ENCODE measurements around the gene DLX3.
"Not testable (repeated sequence)": the region's sequence is repeated elsewhere in the genome, so short reads cannot be mapped to it uniquely, and the experiment has no call there.

Gene DLX3

GRCh38 chr17:49995055-49995738 is at the start of gene DLX3:
Gene DLX3, minus strand, starts transcription at chr17:49995224. Its CDS starts 226 bp downstream, at chr17:49994998.
- H3K27ac Mint-ChIP-seq, result peak within 1 kb of the TSS in 1 of 2 donors; percentile 19
- H3K9me3 Mint-ChIP-seq, result no peaks in the 10 kb centered on the region
- H3K27me3 Mint-ChIP-seq, result peaks cover 91% of the 10 kb centered on the region
- DNase-seq (peak in 1 of 2 donors; percentile 38), ATAC-seq (no peak)
- peaks cover 41% of the 10 kb centered on the region for H3K4me1 Mint-ChIP-seq
- peak within 1 kb of the TSS; percentile 69 to 80 for H3K4me3 Mint-ChIP-seq

DNA sequence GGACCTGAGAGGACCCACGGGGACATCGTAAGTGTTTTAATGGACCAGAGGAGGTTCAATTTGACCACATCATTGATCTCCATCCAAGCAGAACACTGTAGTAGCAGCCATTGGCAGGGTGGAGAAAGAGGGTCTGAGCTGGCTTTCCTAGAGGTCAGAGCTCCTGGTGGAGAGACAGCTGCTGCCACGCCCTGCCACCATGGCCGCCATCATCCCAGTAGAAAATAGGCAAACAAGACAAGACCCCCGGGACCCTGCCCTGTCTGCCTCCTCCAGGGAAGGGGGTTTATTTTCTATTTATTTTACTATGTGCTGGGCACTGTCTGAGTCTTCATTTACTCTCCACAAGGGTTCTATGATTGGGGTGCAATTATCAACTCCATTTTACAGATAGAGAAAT is 49.5 kb upstream of the DLX3 start:
- ATAC-seq, result no peak
- Mint-ChIP-seq H3K9me3 (no peaks in the 10 kb centered on the region), H3K4me3 (no peak overlapping the region), H3K27ac (no peak overlapping the region), H3K4me1 (peaks cover 12% of the 10 kb centered on the region), H3K27me3 (peaks cover 17% of the 10 kb centered on the region)
- no peak for DNase-seq

- peaks cover 9% of the 10 kb centered on the region for H3K27me3 Mint-ChIP-seq
- H3K9me3 Mint-ChIP-seq, result no peaks in the 10 kb centered on the region
- peaks cover 12% of the 10 kb centered on the region for H3K4me1 Mint-ChIP-seq
- ATAC-seq (no peak), DNase-seq (no peak)
- H3K4me3 Mint-ChIP-seq, result no peak overlapping the region
- no peak overlapping the region for H3K27ac Mint-ChIP-seq
Observed at GRCh38 chr17:50043290-50044148, 48.5 kb upstream of the DLX3 start.

DNA sequence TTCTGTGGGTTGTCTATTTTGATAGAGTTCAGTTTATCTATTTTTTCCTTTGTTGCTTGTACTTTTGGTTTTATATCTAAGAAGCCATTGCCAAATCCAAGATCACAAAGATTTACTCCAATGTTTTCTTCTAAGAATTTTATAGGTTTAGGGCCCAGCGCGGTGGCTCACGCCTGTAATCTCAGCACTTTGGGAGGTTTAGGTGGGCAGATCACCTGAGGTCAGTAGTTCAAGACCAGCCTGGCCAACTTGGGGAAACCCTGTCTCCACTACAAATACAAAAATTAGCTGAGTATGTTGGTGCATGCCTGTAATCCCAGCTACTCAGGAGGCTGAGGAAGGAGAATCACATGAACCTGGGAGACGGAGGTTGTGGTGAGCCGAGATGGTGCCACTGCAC is 47.2 kb upstream of the DLX3 start:
- peaks cover 3% of the 10 kb centered on the region for H3K4me1 Mint-ChIP-seq
- H3K27ac Mint-ChIP-seq, result no peak overlapping the region
- ATAC-seq (no peak), DNase-seq (no peak)
- H3K27me3 Mint-ChIP-seq, result peaks cover 8% of the 10 kb centered on the region
- no peaks in the 10 kb centered on the region for H3K9me3 Mint-ChIP-seq
- H3K4me3 Mint-ChIP-seq, result no peak overlapping the region

DNA sequence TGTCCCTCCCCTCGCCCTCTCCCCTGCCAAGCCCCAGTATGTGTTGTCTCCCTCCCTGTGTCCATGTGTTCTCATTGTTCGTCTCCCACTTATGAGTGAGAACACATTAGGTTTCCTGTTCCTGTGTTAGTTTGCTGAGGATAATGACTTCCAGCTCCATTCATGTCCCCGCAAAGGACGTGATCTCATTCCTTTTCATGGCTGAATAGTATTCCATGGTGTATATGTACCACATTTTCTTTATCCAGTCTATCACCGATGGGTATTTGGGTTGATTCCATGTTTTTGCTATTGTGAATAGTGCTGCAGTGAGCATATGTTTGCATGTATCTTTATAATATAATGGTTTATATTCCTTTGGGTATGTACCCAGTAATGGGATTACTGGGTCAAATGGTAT is 45.5 kb upstream of the DLX3 start:
- not testable (repeated sequence) for DNase-seq, ATAC-seq, H3K4me3 Mint-ChIP-seq, H3K4me1 Mint-ChIP-seq, H3K9me3 Mint-ChIP-seq, H3K27ac Mint-ChIP-seq
- H3K27me3 Mint-ChIP-seq, result peaks cover 13% of the 10 kb centered on the region

GRCh38 chr17:50039058-50039457 is 44.0 kb upstream of the DLX3 start:
- H3K4me1 Mint-ChIP-seq, result no peaks in the 10 kb centered on the region
- ATAC-seq, result no peak

GRCh38 chr17:50037321-50038107 is 42.5 kb upstream of the DLX3 start:
- H3K4me3 Mint-ChIP-seq, result no peak overlapping the region
- H3K27ac Mint-ChIP-seq, result no peak overlapping the region
- no peak for ATAC-seq
- H3K4me1 Mint-ChIP-seq, result no peaks in the 10 kb centered on the region
- peaks cover 22% of the 10 kb centered on the region for H3K27me3 Mint-ChIP-seq
- no peaks in the 10 kb centered on the region for H3K9me3 Mint-ChIP-seq
- no peak for DNase-seq

More at GRCh38 chr17:50039058-50039457, 44.0 kb upstream of the DLX3 start:
- Mint-ChIP-seq H3K27me3 (peaks cover 18% of the 10 kb centered on the region), H3K9me3 (no peaks in the 10 kb centered on the region), H3K27ac (no peak overlapping the region), H3K4me3 (no peak overlapping the region)
- no peak for DNase-seq

GRCh38 chr17:50036455-50037261 is 41.6 kb upstream of the DLX3 start:
- H3K27ac Mint-ChIP-seq, result peak overlapping the region; percentile 37 to 84
- H3K4me3 Mint-ChIP-seq, result no peak overlapping the region
- H3K9me3 Mint-ChIP-seq, result no peaks in the 10 kb centered on the region
- peaks cover 22% of the 10 kb centered on the region for H3K27me3 Mint-ChIP-seq
- H3K4me1 Mint-ChIP-seq, result no peaks in the 10 kb centered on the region
- DNase-seq (no peak), ATAC-seq (no peak)

- H3K27ac Mint-ChIP-seq, result no peak overlapping the region
- ATAC-seq (no peak), DNase-seq (no peak)
- no peaks in the 10 kb centered on the region for H3K4me1 Mint-ChIP-seq
- peaks cover 22% of the 10 kb centered on the region for H3K27me3 Mint-ChIP-seq
- no peaks in the 10 kb centered on the region for H3K9me3 Mint-ChIP-seq
- H3K4me3 Mint-ChIP-seq, result no peak overlapping the region
Observed at GRCh38 chr17:50035945-50036344, 40.9 kb upstream of the DLX3 start.

DNA sequence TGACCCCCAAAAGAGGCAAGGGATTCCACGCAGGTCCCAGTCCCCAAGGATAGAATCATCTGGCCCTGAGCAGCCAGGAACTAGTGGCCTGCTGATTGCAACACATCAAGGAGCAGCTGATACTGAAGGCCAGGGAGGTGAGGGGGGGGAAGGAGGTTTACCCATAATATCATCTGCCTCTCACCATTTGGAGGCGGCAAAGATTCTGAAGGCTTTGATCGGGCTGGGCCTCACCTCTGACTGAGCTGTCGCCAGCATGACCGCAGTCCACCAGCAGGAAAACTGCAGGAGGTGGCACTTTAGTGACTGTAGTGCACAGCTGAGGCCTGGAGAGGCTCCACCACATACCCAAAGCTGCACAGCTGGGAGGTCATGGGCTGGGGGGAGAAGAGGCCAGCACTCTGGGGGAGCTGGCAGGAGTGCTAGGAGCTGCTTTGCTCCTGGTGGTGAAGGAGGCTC is 40.4 kb upstream of the DLX3 start:
- ATAC-seq (no peak), DNase-seq (no peak)
- Mint-ChIP-seq H3K27ac (no peak overlapping the region), H3K4me1 (no peaks in the 10 kb centered on the region), H3K27me3 (peaks cover 22% of the 10 kb centered on the region), H3K4me3 (no peak overlapping the region), H3K9me3 (no peaks in the 10 kb centered on the region)

- Mint-ChIP-seq H3K27me3 (peaks cover 22% of the 10 kb centered on the region), H3K4me3 (no peak overlapping the region), H3K9me3 (no peaks in the 10 kb centered on the region), H3K4me1 (no peaks in the 10 kb centered on the region), H3K27ac (no peak overlapping the region)
- DNase-seq, result no peak
- ATAC-seq, result no peak
Observed at GRCh38 chr17:50034498-50035364, 39.7 kb upstream of the DLX3 start.

DNA sequence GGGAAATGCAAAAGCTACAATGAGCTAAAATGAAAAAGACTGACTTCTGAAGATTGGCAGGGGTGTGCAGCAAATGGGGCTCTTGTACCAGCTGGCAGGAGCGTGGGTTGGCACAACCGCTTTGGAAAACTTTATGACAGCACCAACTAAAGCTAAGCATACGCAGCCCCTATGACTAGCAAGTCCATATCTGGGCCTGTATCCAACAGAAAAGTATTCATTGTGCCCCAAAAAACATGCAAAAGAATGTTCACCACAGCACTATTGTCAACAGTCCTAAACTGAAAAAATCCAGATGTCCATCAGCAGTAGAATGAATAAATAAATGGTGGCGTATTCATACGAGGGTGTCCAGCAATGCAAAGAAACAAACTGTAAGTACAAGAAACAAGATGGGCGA is 38.3 kb upstream of the DLX3 start:
- no peaks in the 10 kb centered on the region for H3K9me3 Mint-ChIP-seq
- H3K4me3 Mint-ChIP-seq, result no peak overlapping the region
- DNase-seq, result no peak
- peaks cover 6% of the 10 kb centered on the region for H3K4me1 Mint-ChIP-seq
- H3K27ac Mint-ChIP-seq, result no peak overlapping the region
- no peak for ATAC-seq
- peaks cover 34% of the 10 kb centered on the region for H3K27me3 Mint-ChIP-seq

DNA sequence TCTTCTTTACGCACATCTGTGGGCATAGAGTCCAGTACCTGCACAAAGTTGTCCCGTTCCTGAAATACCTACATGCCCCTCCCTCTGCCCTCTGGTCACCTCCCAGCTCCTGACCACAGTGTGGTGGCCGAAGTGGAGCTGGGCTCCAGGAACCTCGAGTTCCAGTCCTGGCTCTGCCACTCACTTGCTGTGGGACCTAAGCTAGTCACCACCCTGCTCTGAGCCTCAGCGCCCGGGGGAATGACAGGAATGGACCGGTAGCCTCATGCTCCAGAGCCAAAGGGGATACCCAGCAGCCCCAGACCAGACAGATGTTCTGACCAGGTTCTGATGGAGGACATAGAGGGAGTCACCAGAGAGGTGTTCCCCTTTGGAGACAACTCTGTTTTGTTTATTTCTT is 34.2 kb upstream of the DLX3 start:
- Mint-ChIP-seq H3K9me3 (no peaks in the 10 kb centered on the region), H3K4me3 (no peak overlapping the region), H3K27ac (no peak overlapping the region), H3K27me3 (peaks cover 33% of the 10 kb centered on the region), H3K4me1 (peaks cover 27% of the 10 kb centered on the region)
- no peak for ATAC-seq
- DNase-seq, result no peak

DNA sequence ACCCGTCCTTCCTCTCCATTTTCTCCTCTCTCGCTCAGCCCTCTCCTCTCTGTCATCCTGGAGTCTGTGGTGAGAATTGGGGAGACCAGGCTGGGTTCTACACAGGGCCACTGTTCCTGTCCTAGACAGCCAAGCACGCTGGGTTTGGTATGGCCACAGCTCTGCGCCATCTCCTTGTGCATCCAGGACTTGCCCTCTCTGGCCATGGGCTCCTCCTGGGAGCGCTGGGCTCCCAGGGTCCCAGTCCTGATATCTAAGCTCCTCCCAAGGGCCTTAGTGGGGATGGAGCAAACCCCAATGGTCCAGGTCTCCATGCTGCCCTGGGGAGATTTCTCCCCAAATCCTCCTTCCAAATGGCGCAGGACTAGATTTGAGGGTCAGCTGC is 33.7 kb upstream of the DLX3 start:
- H3K9me3 Mint-ChIP-seq, result no peaks in the 10 kb centered on the region
- H3K27me3 Mint-ChIP-seq, result peaks cover 28% of the 10 kb centered on the region
- DNase-seq (no peak), ATAC-seq (no peak)
- H3K27ac Mint-ChIP-seq, result no peak overlapping the region
- H3K4me1 Mint-ChIP-seq, result peaks cover 27% of the 10 kb centered on the region
- H3K4me3 Mint-ChIP-seq, result peak overlapping the region in 1 of 2 donors; percentile 16

All from stimulated activated naive CD8-positive, alpha-beta T cell treated with anti-CD3 and anti-CD28 coated beads, Interleukin-15, amount 100 ng/mL, for 72 hours (primary cell).